Activated naive CD4-positive, alpha-beta T cell treated with anti-CD3 and anti-CD28 coated beads, Interleukin-2, amount 10 ng/mL, durations not matched to agents 7 days and 5 days (primary cell): ENCODE results near the gene PARM1.

Experiments
- CTCF ChIA-PET: fragments of 350-600 bp; sonication (Branson Sonifier 250); formaldehyde crosslinking; loops from one replicate; lab custom pipeline; 2021; ENCODE audit warnings: antibody characterized with exemption; lab: Charles Lee
- DNase-seq: peaks from one replicate; pipeline ENCODE4 v3.0.0-alpha.2; 2020
- H3K27ac Mint-ChIP-seq: one replicate; pipeline ENCODE4 v1.8.0; 2021; ENCODE audit warnings: mild to moderate bottlenecking, moderate library complexity, mixed read lengths
- H3K27me3 Mint-ChIP-seq: one replicate; pipeline ENCODE4 v1.8.0; 2021; ENCODE audit warnings: mild to moderate bottlenecking, mixed read lengths
- H3K36me3 Mint-ChIP-seq: one replicate; pipeline ENCODE4 v1.8.0; 2021; ENCODE audit warnings: mixed read lengths
- H3K4me1 Mint-ChIP-seq: one replicate; pipeline ENCODE4 v1.8.0; 2021; ENCODE audit warnings: mixed read lengths
- H3K4me3 Mint-ChIP-seq: one replicate; pipeline ENCODE4 v1.8.0; 2021; ENCODE audit warnings: mild to moderate bottlenecking, moderate library complexity, mixed read lengths
- H3K9me3 Mint-ChIP-seq: one replicate; pipeline ENCODE4 v1.8.0; 2021; ENCODE audit warnings: mixed read lengths

Gene PARM1, protein sequence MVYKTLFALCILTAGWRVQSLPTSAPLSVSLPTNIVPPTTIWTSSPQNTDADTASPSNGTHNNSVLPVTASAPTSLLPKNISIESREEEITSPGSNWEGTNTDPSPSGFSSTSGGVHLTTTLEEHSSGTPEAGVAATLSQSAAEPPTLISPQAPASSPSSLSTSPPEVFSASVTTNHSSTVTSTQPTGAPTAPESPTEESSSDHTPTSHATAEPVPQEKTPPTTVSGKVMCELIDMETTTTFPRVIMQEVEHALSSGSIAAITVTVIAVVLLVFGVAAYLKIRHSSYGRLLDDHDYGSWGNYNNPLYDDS

DNA sequence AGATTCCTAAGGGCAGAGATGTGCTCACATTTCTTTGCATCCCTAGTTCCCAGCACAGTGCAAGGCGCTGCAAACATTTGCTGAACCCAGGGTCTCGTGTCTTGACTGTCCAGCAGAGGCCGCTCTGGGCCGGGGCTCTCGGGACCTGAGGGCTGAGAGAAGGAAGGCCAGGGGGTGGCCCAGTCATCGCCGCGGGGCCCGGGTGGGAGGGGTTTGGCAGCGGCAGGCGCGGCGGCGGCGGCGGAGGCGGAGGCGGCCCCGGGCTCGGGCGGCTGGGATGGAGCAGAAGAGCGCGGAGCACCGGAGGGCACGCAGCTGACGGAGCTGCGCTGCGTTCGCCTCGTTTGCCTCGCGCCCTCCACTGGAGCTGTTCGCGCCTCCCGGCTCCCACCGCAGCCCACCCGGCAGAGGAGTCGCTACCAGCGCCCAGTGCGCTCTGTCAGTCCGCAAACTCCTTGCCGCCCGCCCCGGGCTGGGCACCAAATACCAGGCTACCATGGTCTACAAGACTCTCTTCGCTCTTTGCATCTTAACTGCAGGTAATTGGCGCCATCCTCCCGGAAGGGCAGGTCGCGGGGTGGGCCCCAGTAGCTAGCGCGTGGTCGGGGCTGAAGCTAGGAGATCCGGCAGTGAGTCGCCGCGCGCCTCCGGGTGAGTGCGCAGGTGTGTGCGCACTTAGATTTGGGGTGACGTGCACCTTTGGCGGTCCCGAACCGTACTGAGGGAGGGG, at the start of gene PARM1:
Gene PARM1, plus strand, starts transcription at position 285 of the 730 bp plus-strand sequence. Its CDS starts 212 bp downstream, at position 497.
- Mint-ChIP-seq H3K27ac (no peak within 1 kb of the TSS), H3K9me3 (no peaks in the 10 kb centered on the region), H3K4me3 (peak within 1 kb of the TSS; percentile 40), H3K27me3 (peaks cover 58% of the 10 kb centered on the region), H3K36me3 (peaks cover 1% of the 10 kb centered on the region), H3K4me1 (peaks cover 16% of the 10 kb centered on the region)
- CTCF ChIA-PET, result no interaction called here
- DNase-seq, result peak; percentile 43

DNA sequence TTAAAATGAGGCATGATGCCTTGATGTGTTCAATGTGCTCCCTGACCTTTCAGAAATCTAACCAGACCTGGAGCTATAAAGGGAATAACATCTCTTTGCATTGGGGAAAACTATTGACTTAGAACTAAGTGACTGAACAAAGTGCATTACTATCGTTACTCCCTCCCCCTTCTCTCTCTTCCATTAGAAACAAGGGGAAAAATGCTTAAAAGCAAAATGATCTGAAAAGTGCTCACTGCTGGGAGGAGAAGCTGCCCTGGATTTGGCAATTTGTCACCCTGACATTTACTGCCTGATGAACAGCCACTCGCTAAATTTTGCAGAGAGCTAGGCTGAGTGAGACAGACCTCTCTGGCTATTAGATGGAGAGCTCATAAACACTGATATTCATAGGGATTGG, 48.6 kb upstream of the PARM1 start:
- Mint-ChIP-seq H3K9me3 (no peaks in the 10 kb centered on the region), H3K4me1 (no peaks in the 10 kb centered on the region), H3K36me3 (no peaks in the 10 kb centered on the region), H3K27me3 (no peaks in the 10 kb centered on the region), H3K4me3 (no peak overlapping the region), H3K27ac (no peak overlapping the region)
- DNase-seq, result no peak
- CTCF ChIA-PET, result interaction anchor here (1.7 kb wide), 1 partner anchor 9 kb away, joined by 3 read pairs; no protein-coding TSS in a partner anchor

DNA sequence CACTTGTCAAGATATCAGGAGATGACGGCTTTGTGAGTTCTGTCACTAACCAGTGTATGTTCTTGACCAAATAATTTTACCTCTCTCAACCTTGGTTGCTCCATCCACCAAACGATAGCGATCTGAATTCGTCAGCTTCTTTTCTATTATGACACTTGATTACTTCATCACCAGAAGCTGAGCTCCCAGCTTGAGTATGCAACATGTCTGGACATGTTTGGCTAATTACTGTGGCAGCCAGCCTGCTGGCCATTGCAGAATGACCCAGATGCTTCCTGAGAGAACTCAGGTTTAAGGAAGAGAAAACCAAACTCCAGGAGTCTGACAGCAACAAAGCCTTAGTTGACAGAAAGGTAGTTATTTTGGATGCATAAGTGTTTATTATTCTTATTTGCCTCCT, 46.4 kb upstream of the PARM1 start:
- H3K27ac Mint-ChIP-seq, result no peak overlapping the region
- H3K27me3 Mint-ChIP-seq, result no peaks in the 10 kb centered on the region
- H3K4me3 Mint-ChIP-seq, result no peak overlapping the region
- DNase-seq, result no peak
- no peaks in the 10 kb centered on the region for H3K9me3 Mint-ChIP-seq
- CTCF ChIA-PET, result no interaction called here
- no peaks in the 10 kb centered on the region for H3K36me3 Mint-ChIP-seq
- H3K4me1 Mint-ChIP-seq, result no peaks in the 10 kb centered on the region

DNA sequence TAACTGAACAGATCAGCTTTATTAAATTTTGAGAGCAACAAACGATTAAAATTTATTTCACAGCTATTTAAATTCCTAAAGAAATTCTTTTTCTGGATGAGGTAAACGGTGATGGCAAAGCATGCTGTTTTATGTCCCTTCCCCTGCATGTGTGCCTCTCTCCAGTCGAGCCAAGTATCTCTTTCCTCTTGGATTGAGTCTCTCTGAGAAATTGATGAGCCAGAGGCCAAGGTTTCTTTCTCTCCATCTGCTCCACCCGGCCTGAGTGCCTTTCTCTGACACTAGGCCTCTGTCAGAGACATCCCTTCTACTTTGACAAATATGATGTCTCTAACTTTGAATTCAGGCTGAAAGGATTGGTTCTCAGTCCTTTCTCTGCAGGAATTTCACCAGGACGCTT, 42.6 kb upstream of the PARM1 start:
- H3K27ac Mint-ChIP-seq, result no peak overlapping the region
- no peaks in the 10 kb centered on the region for H3K4me1 Mint-ChIP-seq
- no peaks in the 10 kb centered on the region for H3K27me3 Mint-ChIP-seq
- H3K4me3 Mint-ChIP-seq, result no peak overlapping the region
- H3K9me3 Mint-ChIP-seq, result no peaks in the 10 kb centered on the region
- CTCF ChIA-PET, result no interaction called here
- no peak for DNase-seq
- no peaks in the 10 kb centered on the region for H3K36me3 Mint-ChIP-seq

DNA sequence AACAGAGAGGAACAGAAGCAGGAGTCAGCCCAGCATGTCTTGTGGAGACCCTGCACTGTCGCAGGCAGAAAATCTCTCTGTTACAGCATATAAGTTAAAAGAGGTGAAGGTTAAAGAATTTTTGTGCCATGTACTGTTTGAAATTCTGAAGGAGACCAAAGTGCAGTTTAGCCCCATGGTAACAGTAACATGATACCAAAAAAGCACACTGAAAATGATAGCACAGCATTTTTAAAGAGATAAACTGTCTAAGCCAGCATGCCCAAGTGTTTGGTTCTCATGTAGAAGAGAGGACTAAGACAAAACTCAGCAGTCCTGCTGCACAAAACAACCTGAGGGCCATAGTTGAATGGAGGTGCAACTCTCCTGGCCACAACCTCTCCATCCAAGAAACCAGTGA, 41.9 kb upstream of the PARM1 start:
- Mint-ChIP-seq H3K27ac (no peak overlapping the region), H3K27me3 (no peaks in the 10 kb centered on the region), H3K9me3 (no peaks in the 10 kb centered on the region), H3K36me3 (no peaks in the 10 kb centered on the region), H3K4me3 (no peak overlapping the region), H3K4me1 (no peaks in the 10 kb centered on the region)
- no peak for DNase-seq
- CTCF ChIA-PET, result no interaction called here

DNA sequence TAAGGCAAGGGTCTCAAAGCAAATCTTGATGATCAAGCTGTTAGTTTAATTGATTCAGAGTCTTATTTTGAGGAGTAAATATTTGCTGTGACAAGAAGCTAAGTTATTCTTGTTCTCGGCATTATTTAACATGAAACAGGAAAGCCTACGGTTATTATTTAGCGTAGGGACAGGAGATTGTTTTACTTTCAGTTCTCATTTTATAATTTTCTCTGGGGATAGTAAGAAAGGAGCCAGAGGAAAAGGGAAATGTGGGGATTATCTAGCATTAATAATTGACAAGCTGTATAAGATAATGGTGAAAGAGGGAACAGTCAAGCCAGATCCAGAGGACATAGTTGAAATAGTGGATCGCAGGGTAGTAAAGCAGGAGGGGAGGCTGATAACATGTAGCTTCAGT, 39.7 kb upstream of the PARM1 start:
- DNase-seq, result no peak

DNA sequence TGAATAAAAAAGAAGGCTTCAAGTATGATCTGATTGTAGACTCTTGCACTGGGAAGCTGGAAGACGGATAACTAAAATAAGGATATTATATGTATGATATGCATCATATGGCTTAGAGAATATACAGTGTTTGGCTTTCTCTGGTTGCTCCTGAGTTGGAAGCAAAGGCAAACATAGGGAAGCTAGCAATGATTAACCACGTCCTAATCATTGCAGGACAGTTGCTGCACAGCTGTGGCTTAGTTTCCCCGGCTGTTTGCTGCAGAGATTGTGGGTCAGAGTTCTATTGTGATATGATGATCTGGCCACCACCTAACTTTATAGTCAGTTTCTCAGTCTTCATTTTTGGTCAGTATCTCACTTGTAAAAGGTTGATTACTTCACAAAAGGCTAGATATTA, 36.3 kb upstream of the PARM1 start:
- H3K36me3 Mint-ChIP-seq, result no peaks in the 10 kb centered on the region
- H3K27ac Mint-ChIP-seq, result no peak overlapping the region
- H3K4me3 Mint-ChIP-seq, result no peak overlapping the region
- CTCF ChIA-PET, result no interaction called here
- H3K9me3 Mint-ChIP-seq, result no peaks in the 10 kb centered on the region
- H3K4me1 Mint-ChIP-seq, result no peaks in the 10 kb centered on the region
- no peaks in the 10 kb centered on the region for H3K27me3 Mint-ChIP-seq
- no peak for DNase-seq

More for the DNA sequence above, 39.7 kb upstream of the PARM1 start:
- H3K9me3 Mint-ChIP-seq, result no peaks in the 10 kb centered on the region
- no peaks in the 10 kb centered on the region for H3K27me3 Mint-ChIP-seq
- no peaks in the 10 kb centered on the region for H3K4me1 Mint-ChIP-seq
- no peak overlapping the region for H3K27ac Mint-ChIP-seq
- CTCF ChIA-PET, result no interaction called here
- H3K36me3 Mint-ChIP-seq, result no peaks in the 10 kb centered on the region
- H3K4me3 Mint-ChIP-seq, result no peak overlapping the region

DNA sequence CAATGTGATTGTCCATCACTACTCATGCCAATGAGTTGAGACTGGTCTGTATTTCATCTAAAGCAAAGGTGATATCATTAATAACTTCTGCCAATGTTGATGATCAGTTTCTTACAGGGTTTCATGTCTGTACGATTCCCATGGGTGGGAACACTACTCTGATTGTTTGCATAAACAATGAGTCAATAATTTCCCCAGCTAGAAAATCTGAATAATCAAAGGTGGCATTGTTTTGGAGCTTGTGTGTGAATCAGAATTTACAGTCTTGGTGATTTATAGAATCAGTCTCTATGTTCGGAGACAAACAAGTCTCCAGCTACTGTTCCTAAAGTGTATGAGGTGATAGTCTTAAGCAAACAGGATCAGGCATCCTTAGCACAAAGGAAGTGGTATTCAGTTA, 35.5 kb upstream of the PARM1 start:
- Mint-ChIP-seq H3K4me1 (no peaks in the 10 kb centered on the region), H3K9me3 (no peaks in the 10 kb centered on the region), H3K4me3 (no peak overlapping the region), H3K27ac (no peak overlapping the region), H3K36me3 (no peaks in the 10 kb centered on the region), H3K27me3 (no peaks in the 10 kb centered on the region)
- CTCF ChIA-PET, result no interaction called here
- DNase-seq, result no peak

DNA sequence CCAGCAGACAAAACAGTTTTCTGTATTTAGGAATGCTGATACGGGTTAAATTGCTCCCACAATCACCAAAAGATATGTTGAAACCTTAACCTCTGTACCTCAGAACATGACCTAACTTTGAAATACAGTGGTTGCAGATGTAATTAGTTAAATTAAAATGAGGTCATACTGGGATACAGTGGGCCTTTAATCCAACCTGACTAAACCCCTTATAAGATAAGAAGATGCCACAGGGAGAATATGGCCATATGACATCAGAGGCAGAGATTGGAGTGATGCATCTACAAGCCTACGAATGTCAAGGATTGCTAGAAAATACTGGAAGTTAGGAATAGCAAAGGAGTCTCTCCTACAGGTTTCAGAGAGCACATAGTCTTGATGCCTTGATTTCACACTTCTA, 32.1 kb upstream of the PARM1 start:
- Mint-ChIP-seq H3K4me3 (no peak overlapping the region), H3K4me1 (no peaks in the 10 kb centered on the region), H3K27me3 (no peaks in the 10 kb centered on the region), H3K36me3 (no peaks in the 10 kb centered on the region), H3K27ac (no peak overlapping the region), H3K9me3 (no peaks in the 10 kb centered on the region)
- CTCF ChIA-PET, result no interaction called here
- DNase-seq, result no peak

DNA sequence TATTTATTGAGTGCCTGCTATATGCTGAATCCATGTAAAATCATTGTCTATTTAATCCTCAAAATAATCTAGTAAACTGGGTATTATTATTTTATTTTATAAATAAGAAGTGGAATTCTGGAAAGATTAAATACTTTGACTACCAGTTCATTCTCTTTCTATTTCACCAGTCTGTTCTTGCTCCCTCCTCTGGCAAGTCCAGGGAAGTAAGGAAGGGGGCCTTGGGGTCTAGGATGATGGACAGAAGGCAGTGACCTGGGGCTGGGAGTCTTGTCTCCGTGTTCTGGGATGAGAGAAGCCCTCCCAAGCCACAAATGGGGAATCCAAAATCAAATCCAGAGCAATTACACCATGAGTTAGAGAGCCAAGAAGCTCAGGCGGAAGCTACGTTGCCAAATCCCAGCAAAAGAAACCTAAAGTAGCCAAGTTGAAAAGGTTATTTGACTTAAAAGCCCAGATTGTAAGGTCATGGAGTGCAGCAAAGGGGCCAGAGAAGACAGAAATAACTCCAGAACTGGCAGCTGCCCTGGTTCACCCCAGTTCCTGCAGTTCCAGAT, 28.3 kb upstream of the PARM1 start:
- H3K36me3 Mint-ChIP-seq, result no peaks in the 10 kb centered on the region
- no peaks in the 10 kb centered on the region for H3K9me3 Mint-ChIP-seq
- H3K4me1 Mint-ChIP-seq, result no peaks in the 10 kb centered on the region
- no peak overlapping the region for H3K4me3 Mint-ChIP-seq
- H3K27ac Mint-ChIP-seq, result no peak overlapping the region
- DNase-seq, result no peak
- H3K27me3 Mint-ChIP-seq, result no peaks in the 10 kb centered on the region
- CTCF ChIA-PET, result no interaction called here

DNA sequence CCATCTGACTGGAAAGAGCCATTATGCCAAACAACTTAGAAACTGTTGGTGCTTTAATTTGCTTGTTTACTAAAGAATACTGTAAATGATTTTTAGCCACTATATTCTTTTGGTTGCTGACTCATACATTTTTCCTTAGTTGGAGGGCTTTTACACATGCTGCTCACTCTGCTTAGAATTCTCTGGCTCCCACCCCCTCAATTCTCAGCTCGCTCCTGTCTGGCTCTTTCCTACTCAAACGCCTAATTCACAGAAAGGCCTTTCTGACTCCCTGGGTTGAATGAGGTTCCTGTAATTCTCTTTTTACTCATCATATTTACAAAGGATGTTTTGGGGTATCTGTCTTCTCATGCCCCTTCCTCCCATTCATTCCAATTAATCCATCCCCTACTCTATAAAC, 26.1 kb upstream of the PARM1 start:
- Mint-ChIP-seq H3K4me1 (no peaks in the 10 kb centered on the region), H3K27me3 (no peaks in the 10 kb centered on the region), H3K4me3 (no peak overlapping the region), H3K9me3 (peaks cover 3% of the 10 kb centered on the region), H3K27ac (no peak overlapping the region), H3K36me3 (no peaks in the 10 kb centered on the region)
- no peak for DNase-seq
- CTCF ChIA-PET, result no interaction called here

DNA sequence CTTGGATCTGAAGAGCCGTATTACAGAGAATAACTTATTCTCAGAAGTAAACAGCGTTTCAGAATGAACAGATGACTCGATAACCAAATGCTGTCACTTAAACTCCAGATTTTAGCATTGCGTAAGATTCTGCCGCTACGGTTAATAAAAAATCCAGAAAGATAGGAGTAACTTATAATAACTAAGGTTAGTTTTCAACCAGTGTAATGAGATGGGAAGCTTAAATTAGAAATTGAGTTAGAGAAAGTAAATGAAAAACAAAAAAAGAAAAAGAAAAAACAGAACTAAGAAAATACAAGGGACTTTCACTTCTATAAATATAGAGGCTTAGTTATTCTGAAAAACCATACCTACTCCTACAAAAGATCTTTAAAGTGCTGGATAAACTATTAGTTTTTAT, 13.1 kb upstream of the PARM1 start:
- Mint-ChIP-seq H3K4me1 (no peaks in the 10 kb centered on the region), H3K36me3 (no peaks in the 10 kb centered on the region), H3K27ac (no peak overlapping the region), H3K4me3 (no peak overlapping the region), H3K9me3 (no peaks in the 10 kb centered on the region), H3K27me3 (no peaks in the 10 kb centered on the region)
- no peak for DNase-seq
- CTCF ChIA-PET, result no interaction called here

DNA sequence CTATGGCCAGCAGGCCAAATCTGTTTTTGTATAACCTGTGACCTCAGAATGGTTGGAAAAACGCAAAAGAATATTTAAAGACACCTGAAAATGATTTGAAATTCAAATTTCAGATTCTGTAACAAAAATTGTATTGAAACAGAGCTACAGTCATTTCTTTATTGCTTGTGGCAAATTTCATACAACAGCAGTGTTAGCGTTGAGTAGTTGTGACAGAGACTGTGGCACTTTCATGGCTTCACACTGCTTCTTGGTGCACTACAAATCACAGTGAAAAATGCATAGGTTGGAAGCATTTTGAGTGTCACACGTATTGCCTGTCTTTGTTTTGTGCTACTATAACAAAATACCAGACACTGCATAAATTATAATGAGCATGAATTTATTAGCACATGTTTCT, 12.2 kb upstream of the PARM1 start:
- Mint-ChIP-seq H3K4me1 (no peaks in the 10 kb centered on the region), H3K9me3 (no peaks in the 10 kb centered on the region), H3K27me3 (no peaks in the 10 kb centered on the region), H3K36me3 (no peaks in the 10 kb centered on the region), H3K27ac (no peak overlapping the region), H3K4me3 (no peak overlapping the region)
- CTCF ChIA-PET, result no interaction called here
- no peak for DNase-seq

DNA sequence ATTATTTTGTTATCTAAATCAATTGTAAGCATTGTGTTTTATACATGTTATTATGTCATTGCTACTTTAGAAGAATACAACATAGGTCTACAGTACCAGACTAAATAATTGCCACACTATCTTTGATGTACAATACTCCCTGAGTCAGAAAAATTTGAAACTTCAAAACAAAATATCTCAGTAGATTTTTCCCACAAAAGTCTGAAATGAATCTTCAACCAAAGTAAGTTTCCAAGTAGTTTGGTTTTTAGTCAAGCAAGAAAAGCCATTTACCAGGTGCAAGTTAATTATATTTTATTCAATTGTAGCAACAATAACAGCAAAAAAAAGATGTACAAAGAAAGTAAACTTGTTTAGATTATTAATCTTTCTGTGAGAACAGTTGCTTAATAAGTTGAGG, 11.4 kb upstream of the PARM1 start:
- Mint-ChIP-seq H3K4me3 (no peak overlapping the region), H3K36me3 (no peaks in the 10 kb centered on the region), H3K27ac (no peak overlapping the region), H3K4me1 (no peaks in the 10 kb centered on the region), H3K9me3 (no peaks in the 10 kb centered on the region), H3K27me3 (no peaks in the 10 kb centered on the region)
- no peak for DNase-seq
- CTCF ChIA-PET, result no interaction called here

DNA sequence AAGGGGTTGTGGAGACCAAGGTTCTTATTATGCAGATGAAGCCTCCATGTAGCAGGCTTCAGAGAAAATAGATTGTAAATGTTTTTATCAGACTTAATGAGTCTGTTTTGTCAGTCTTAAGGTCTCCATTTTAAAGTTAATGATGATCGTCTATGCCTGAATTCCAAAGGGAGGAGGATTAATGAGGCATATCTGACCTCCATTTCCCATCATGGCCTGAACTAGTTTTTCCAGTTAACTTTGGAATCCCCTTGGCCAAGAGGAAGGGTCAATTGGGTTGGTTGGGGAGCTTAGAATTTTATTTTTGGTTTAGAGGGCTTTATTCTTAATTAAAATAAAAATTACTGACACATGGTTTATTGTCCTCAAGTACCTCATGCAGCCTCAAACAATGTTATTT, 6.9 kb upstream of the PARM1 start:
- H3K27ac Mint-ChIP-seq, result no peak overlapping the region
- no peak overlapping the region for H3K4me3 Mint-ChIP-seq
- no peaks in the 10 kb centered on the region for H3K27me3 Mint-ChIP-seq
- H3K4me1 Mint-ChIP-seq, result no peaks in the 10 kb centered on the region
- no peaks in the 10 kb centered on the region for H3K9me3 Mint-ChIP-seq
- DNase-seq, result no peak
- no peaks in the 10 kb centered on the region for H3K36me3 Mint-ChIP-seq
- CTCF ChIA-PET, result no interaction called here
